HepG2 (cell line): ENCODE data around the gene KBTBD2.

Source experiments
- ATF7-NPFF ChIP-seq: sonication (generic); formaldehyde crosslinking; IDR thresholded peaks from 2 replicates; pipeline ENCODE4 v1.8.1; 2023; ENCODE audit warnings: mild to moderate bottlenecking, low read depth, missing genetic modification reagents, moderate library complexity
- ELF3 ChIP-seq: IDR thresholded peaks from 2 replicates; pipeline ENCODE4 v1.6.1; 2016; ENCODE audit warnings: missing genetic modification reagents, missing compliant biosample characterization
- FOXK1 ChIP-seq: sonication (generic); formaldehyde crosslinking; IDR thresholded peaks from 2 replicates; pipeline ENCODE4 v1.4.0; 2020; ENCODE audit warnings: low read depth, missing genetic modification reagents, borderline replicate concordance
- KLF16 ChIP-seq, 2 experiments: sonication (generic) in 1 of 2; formaldehyde crosslinking in 1 of 2; IDR thresholded peaks; 2 replicates each; pipeline versions ENCODE4 v1.6.1 to v1.8.0; 2016 to 2023; ENCODE audit warnings: missing genetic modification reagents in 2 of 2, missing compliant biosample characterization in 1 of 2
- ZFP41 ChIP-seq: sonication (generic); formaldehyde crosslinking; IDR thresholded peaks from 2 replicates; pipeline ENCODE4 v1.4.0; 2020; ENCODE audit warnings: mild to moderate bottlenecking, missing genetic modification reagents, borderline replicate concordance
- ZNF296 ChIP-seq: sonication (generic); formaldehyde crosslinking; conservative IDR thresholded peaks from 2 replicates; pipeline ENCODE4 v1.5.0; 2020; ENCODE audit warnings: mild to moderate bottlenecking, missing genetic modification reagents
- ZNF326 ChIP-seq: sonication (generic); formaldehyde crosslinking; IDR thresholded peaks from 2 replicates; pipeline ENCODE4 v1.4.0; 2020; ENCODE audit warnings: missing genetic modification reagents, borderline replicate concordance
- TF ChIP-seq, protein P1 (sequence below): IDR thresholded peaks from 2 replicates; pipeline ENCODE4 v1.6.1; 2012; ENCODE audit warnings: low read length, improper control_type of control experiment
- TF ChIP-seq, protein P2 (sequence below): sonication (generic); formaldehyde crosslinking; IDR thresholded peaks from 2 replicates; pipeline ENCODE4 v1.5.0; 2020; ENCODE audit warnings: mild to moderate bottlenecking, missing genetic modification reagents, moderate library complexity
- TF ChIP-seq, protein P3 (sequence below), 2 experiments: sonication (generic) in 1 of 2; formaldehyde crosslinking in 1 of 2; IDR thresholded peaks; 2 replicates each; pipeline versions ENCODE4 v1.6.1 to v1.9.0; 2014 to 2022; ENCODE audit warnings: antibody characterized with exemption in 1 of 2, borderline replicate concordance in 1 of 2, inconsistent platforms in 1 of 2, low read depth in 1 of 2, missing genetic modification reagents in 1 of 2

DNA sequence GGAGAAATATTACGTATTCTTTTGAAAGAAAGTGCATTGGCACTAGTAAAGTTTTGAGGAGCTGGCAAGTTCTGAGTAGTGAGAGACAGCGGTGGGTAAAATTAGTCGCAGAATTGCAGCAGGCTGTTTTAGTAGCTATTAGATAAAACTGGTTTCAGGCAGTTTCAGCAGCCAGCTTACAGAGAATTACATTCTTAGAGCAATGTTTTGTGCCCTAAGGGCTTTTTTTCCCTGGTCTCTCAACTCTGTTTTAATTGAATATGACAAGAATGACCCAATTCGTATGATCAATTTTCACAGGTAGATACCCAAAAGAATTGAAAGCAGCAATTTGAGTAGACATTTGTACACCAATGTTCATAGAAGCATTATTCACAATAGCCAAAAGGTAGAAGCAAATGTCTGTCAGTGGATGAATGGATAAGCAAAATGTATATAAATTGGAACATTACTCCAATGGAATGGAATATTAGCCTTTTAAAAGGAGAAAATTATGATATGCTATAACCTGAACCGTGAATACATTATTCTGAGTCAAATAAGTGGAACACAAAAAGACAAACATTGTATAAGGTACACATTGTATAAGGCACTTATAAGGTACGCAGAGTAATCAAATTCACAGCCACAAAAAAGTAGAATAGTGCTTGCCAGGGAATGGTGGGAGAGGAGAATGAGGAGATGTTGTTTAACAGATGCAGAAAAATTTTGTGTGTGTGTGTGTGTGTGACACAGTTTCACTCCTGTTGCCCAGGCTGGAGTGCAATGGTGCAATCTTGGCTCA is 5.2 kb upstream of the KBTBD2 start:
- TF ChIP-seq ZNF296 (CRISPR knock-in tag) = no peak
- TF ChIP-seq, protein P1, sequence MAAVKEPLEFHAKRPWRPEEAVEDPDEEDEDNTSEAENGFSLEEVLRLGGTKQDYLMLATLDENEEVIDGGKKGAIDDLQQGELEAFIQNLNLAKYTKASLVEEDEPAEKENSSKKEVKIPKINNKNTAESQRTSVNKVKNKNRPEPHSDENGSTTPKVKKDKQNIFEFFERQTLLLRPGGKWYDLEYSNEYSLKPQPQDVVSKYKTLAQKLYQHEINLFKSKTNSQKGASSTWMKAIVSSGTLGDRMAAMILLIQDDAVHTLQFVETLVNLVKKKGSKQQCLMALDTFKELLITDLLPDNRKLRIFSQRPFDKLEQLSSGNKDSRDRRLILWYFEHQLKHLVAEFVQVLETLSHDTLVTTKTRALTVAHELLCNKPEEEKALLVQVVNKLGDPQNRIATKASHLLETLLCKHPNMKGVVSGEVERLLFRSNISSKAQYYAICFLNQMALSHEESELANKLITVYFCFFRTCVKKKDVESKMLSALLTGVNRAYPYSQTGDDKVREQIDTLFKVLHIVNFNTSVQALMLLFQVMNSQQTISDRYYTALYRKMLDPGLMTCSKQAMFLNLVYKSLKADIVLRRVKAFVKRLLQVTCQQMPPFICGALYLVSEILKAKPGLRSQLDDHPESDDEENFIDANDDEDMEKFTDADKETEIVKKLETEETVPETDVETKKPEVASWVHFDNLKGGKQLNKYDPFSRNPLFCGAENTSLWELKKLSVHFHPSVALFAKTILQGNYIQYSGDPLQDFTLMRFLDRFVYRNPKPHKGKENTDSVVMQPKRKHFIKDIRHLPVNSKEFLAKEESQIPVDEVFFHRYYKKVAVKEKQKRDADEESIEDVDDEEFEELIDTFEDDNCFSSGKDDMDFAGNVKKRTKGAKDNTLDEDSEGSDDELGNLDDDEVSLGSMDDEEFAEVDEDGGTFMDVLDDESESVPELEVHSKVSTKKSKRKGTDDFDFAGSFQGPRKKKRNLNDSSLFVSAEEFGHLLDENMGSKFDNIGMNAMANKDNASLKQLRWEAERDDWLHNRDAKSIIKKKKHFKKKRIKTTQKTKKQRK = no peak
- TF ChIP-seq ZFP41 = no peak
- TF ChIP-seq ATF7-NPFF (CRISPR knock-in tag) = no peak
- TF ChIP-seq ZNF326 (CRISPR knock-in tag) = no peak
- no peak for TF ChIP-seq ELF3 (CRISPR knock-in tag)
- no peak for TF ChIP-seq KLF16 (CRISPR knock-in tag; IDR thresholded peaks at IDR 0.05)
- TF ChIP-seq, protein P2, sequence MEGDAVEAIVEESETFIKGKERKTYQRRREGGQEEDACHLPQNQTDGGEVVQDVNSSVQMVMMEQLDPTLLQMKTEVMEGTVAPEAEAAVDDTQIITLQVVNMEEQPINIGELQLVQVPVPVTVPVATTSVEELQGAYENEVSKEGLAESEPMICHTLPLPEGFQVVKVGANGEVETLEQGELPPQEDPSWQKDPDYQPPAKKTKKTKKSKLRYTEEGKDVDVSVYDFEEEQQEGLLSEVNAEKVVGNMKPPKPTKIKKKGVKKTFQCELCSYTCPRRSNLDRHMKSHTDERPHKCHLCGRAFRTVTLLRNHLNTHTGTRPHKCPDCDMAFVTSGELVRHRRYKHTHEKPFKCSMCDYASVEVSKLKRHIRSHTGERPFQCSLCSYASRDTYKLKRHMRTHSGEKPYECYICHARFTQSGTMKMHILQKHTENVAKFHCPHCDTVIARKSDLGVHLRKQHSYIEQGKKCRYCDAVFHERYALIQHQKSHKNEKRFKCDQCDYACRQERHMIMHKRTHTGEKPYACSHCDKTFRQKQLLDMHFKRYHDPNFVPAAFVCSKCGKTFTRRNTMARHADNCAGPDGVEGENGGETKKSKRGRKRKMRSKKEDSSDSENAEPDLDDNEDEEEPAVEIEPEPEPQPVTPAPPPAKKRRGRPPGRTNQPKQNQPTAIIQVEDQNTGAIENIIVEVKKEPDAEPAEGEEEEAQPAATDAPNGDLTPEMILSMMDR (CRISPR knock-in tag) = no peak
- TF ChIP-seq, protein P3, sequence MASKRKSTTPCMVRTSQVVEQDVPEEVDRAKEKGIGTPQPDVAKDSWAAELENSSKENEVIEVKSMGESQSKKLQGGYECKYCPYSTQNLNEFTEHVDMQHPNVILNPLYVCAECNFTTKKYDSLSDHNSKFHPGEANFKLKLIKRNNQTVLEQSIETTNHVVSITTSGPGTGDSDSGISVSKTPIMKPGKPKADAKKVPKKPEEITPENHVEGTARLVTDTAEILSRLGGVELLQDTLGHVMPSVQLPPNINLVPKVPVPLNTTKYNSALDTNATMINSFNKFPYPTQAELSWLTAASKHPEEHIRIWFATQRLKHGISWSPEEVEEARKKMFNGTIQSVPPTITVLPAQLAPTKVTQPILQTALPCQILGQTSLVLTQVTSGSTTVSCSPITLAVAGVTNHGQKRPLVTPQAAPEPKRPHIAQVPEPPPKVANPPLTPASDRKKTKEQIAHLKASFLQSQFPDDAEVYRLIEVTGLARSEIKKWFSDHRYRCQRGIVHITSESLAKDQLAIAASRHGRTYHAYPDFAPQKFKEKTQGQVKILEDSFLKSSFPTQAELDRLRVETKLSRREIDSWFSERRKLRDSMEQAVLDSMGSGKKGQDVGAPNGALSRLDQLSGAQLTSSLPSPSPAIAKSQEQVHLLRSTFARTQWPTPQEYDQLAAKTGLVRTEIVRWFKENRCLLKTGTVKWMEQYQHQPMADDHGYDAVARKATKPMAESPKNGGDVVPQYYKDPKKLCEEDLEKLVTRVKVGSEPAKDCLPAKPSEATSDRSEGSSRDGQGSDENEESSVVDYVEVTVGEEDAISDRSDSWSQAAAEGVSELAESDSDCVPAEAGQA (IDR thresholded peaks at IDR 0.05; ENCODE audit: low read depth) = no peak
- TF ChIP-seq, protein P3 (CRISPR knock-in tag; IDR thresholded peaks at IDR 0.05; ENCODE audit: borderline replicate concordance) = no peak
- no peak for TF ChIP-seq FOXK1 (CRISPR knock-in tag)
